H1 (cell line): ENCODE results near the gene TEX2. TPM values are rescaled to one million over a fixed set of nuclear protein-coding genes. Genes with fewer than 3 reads are reported as not detected.

ENCODE experiments used
- CTCF ChIA-PET: fragments of 300-600 bp; sonication (Branson Sonifier 250); formaldehyde crosslinking; loops from one replicate; lab custom pipeline; 2021; ENCODE audit not compliant: partially characterized antibody; lab: Charles Lee
- POLR2A ChIA-PET: fragments of 300-600 bp; sonication (Branson Sonifier 250); formaldehyde crosslinking; loops from one replicate; lab custom pipeline; 2021; ENCODE audit warnings: inconsistent platforms; ENCODE audit not compliant: partially characterized antibody; lab: Charles Lee
- DNase-seq, 2 experiments: peaks; one replicate each; pipeline versions ENCODE4 v3.0.0 to v3.0.0-alpha.2; 2010 to 2022; ENCODE audit warnings: low spot score in 2 of 2, low read depth in 1 of 2, mixed read lengths in 1 of 2
- FAIRE-seq: peaks from 2 replicates; lab custom pipeline; 2011; peaks lifted over from hg19 to GRCh38; lab: Jason Lieb, UNC
- H2AFZ ChIP-seq: 2 replicates; pipeline ENCODE4 v1.8.1; 2012; ENCODE audit warnings: low read length, inconsistent platforms
- H2AK5ac ChIP-seq: 2 replicates; pipeline ENCODE4 v1.6.1; 2013; ENCODE audit warnings: low read depth, low read length
- H2BK120ac ChIP-seq: replicated peaks from 2 replicates; pipeline ENCODE3; 2013; ENCODE audit warnings: low read depth, low read length, inconsistent platforms
- H2BK12ac ChIP-seq: 2 replicates; pipeline ENCODE4 v1.6.1; 2013; ENCODE audit warnings: low read depth, low read length
- H2BK15ac ChIP-seq: 2 replicates; pipeline ENCODE4 v1.6.1; 2013; ENCODE audit warnings: low read length
- H2BK20ac ChIP-seq: 2 replicates; pipeline ENCODE4 v1.6.1; 2013; ENCODE audit warnings: low read length
- H2BK5ac ChIP-seq: 2 replicates; pipeline ENCODE4 v1.6.1; 2013; ENCODE audit warnings: low read depth, low read length
- H3K14ac ChIP-seq: 2 replicates; pipeline ENCODE4 v1.6.1; 2013; ENCODE audit warnings: inconsistent platforms; ENCODE audit not compliant: insufficient read length
- H3K18ac ChIP-seq: 2 replicates; pipeline ENCODE4 v1.6.1; 2013; ENCODE audit warnings: low read length; ENCODE audit errors: extremely low read depth
- H3K23ac ChIP-seq: 2 replicates; pipeline ENCODE4 v1.6.1; 2013; ENCODE audit warnings: inconsistent platforms; ENCODE audit not compliant: insufficient read length
- H3K23me2 ChIP-seq: 2 replicates; pipeline ENCODE4 v1.6.1; 2013; ENCODE audit warnings: low read depth, low read length
- H3K27ac ChIP-seq: 2 replicates; pipeline ENCODE4 v1.6.1; 2011; ENCODE audit warnings: low read depth, low read length, inconsistent platforms
- H3K27me3 ChIP-seq, 4 experiments: replicated peaks in 1 of 4; 1 replicate in 1 of 4; 2 replicates in 3 of 4; pipeline versions ENCODE4 v1.6.1 to v1.8.1; 2011 to 2013; ENCODE audit warnings: low read length in 3 of 4, mild to moderate bottlenecking in 3 of 4, inconsistent platforms in 2 of 4, mixed read lengths in 2 of 4, moderate library complexity in 1 of 4; ENCODE audit not compliant: control insufficient read depth in 3 of 4, insufficient read depth in 3 of 4; ENCODE audit errors: extremely low read depth in 1 of 4
- H3K36me3 ChIP-seq, 4 experiments: 2 replicates each; pipeline versions ENCODE4 v1.6.1 to v1.8.1; 2011 to 2013; ENCODE audit warnings: mild to moderate bottlenecking in 4 of 4, low read length in 3 of 4, moderate library complexity in 2 of 4, control low read depth in 1 of 4, inconsistent platforms in 1 of 4; ENCODE audit not compliant: insufficient read depth in 4 of 4, control insufficient read depth in 2 of 4
- H3K4ac ChIP-seq: replicated peaks from 2 replicates; pipeline ENCODE3; 2013; ENCODE audit warnings: low read length, low read depth, mixed read lengths, inconsistent platforms; ENCODE audit not compliant: insufficient read length
- H3K4me1 ChIP-seq, 4 experiments: replicated peaks in 1 of 4; 1 replicate in 1 of 4; 2 replicates in 3 of 4; pipeline versions ENCODE4 v1.6.1 to v1.8.1; 2011 to 2013; ENCODE audit warnings: low read length in 3 of 4, inconsistent platforms in 2 of 4, mixed read lengths in 1 of 4; ENCODE audit not compliant: insufficient read depth in 4 of 4, control insufficient read depth in 3 of 4
- H3K4me2 ChIP-seq, 2 experiments: 2 replicates each; pipeline versions ENCODE4 v1.6.1 to v1.8.1; 2011 to 2013; ENCODE audit warnings: low read depth in 2 of 2, low read length in 2 of 2, control low read depth in 1 of 2, inconsistent platforms in 1 of 2, mild to moderate bottlenecking in 1 of 2; ENCODE audit not compliant: insufficient read depth in 1 of 2
- H3K4me3 ChIP-seq, 4 experiments: fragments of 200-600, 300-600 bp in 1 of 4; sonication (generic), shearing (Covaris generic), sonication (Bioruptor Twin) in 1 of 4; 2 replicates each; pipeline versions ENCODE4 v1.5.1 to v1.8.1; 2011 to 2016; ENCODE audit warnings: low read length in 4 of 4, low read depth in 3 of 4, control low read depth in 2 of 4, inconsistent platforms in 2 of 4, mild to moderate bottlenecking in 2 of 4, mixed read lengths in 1 of 4, moderate library complexity in 1 of 4; ENCODE audit not compliant: insufficient read depth in 2 of 4; ENCODE audit errors: extremely low read depth in 1 of 4
- H3K56ac ChIP-seq: replicated peaks from 2 replicates; pipeline ENCODE3; 2013; ENCODE audit warnings: low read depth, mild to moderate bottlenecking, mixed read lengths, low read length, inconsistent platforms; ENCODE audit not compliant: insufficient read length
- H3K79me1 ChIP-seq: 2 replicates; pipeline ENCODE4 v1.6.1; 2013; ENCODE audit warnings: low read depth, low read length, control low read depth
- H3K79me2 ChIP-seq, 2 experiments: 2 replicates each; pipeline versions ENCODE4 v1.6.1 to v1.8.1; 2012 to 2013; ENCODE audit warnings: low read length in 2 of 2, mild to moderate bottlenecking in 2 of 2, inconsistent platforms in 1 of 2; ENCODE audit not compliant: insufficient read depth in 2 of 2, control insufficient read depth in 1 of 2
- H3K9ac ChIP-seq, 4 experiments: replicated peaks in 1 of 4; 1 replicate in 1 of 4; 2 replicates in 3 of 4; pipeline versions ENCODE4 v1.6.1 to v1.8.1; 2011 to 2013; ENCODE audit warnings: low read depth in 3 of 4, low read length in 3 of 4, control low read depth in 2 of 4, mild to moderate bottlenecking in 2 of 4, moderate library complexity in 2 of 4, inconsistent platforms in 1 of 4; ENCODE audit errors: extremely low read depth in 1 of 4
- H3K9me3 ChIP-seq, 2 experiments: 2 replicates each; pipeline versions ENCODE4 v1.6.1 to v1.8.1; 2012 to 2013; ENCODE audit warnings: mild to moderate bottlenecking in 2 of 2, moderate library complexity in 2 of 2, control low read depth in 1 of 2, inconsistent platforms in 1 of 2, low read depth in 1 of 2, low read length in 1 of 2, mixed read lengths in 1 of 2; ENCODE audit not compliant: insufficient read depth in 2 of 2
- H4K20me1 ChIP-seq, 2 experiments: replicated peaks in 1 of 2; 2 replicates each; pipeline versions ENCODE3 to v1.8.1; 2011 to 2013; ENCODE audit warnings: inconsistent platforms in 2 of 2, low read length in 2 of 2, mild to moderate bottlenecking in 1 of 2; ENCODE audit not compliant: insufficient read depth in 2 of 2, control insufficient read depth in 1 of 2
- H4K5ac ChIP-seq: 2 replicates; pipeline ENCODE4 v1.6.1; 2013; ENCODE audit warnings: low read length, low read depth, mixed read lengths, inconsistent platforms; ENCODE audit not compliant: insufficient read length
- H4K8ac ChIP-seq: 2 replicates; pipeline ENCODE4 v1.8.0; 2013; ENCODE audit warnings: mild to moderate bottlenecking, moderate library complexity, low read length, inconsistent platforms; ENCODE audit not compliant: insufficient read depth; ENCODE audit errors: extremely low read depth
- H4K91ac ChIP-seq: replicated peaks from 2 replicates; pipeline ENCODE3; 2013; ENCODE audit warnings: low read length, mixed read lengths, inconsistent platforms; ENCODE audit not compliant: insufficient read length
- ASH2L ChIP-seq: fragments of 200-600, 300-600 bp; sonication (generic); IDR thresholded peaks from one replicate; pipeline ENCODE4 v1.7.1; 2017; ENCODE audit warnings: low read length
- CHD2 ChIP-seq: IDR thresholded peaks from 2 replicates; pipeline ENCODE4 v1.6.1; 2012; ENCODE audit warnings: low read length, improper control_type of control experiment
- E2F6 ChIP-seq: IDR thresholded peaks from 2 replicates; pipeline ENCODE4 v1.6.1; 2012; ENCODE audit warnings: inconsistent platforms
- EGR1 ChIP-seq: IDR thresholded peaks from 2 replicates; pipeline ENCODE4 v1.6.1; 2011; ENCODE audit warnings: low read depth, low read length, borderline replicate concordance
- JUND ChIP-seq: IDR thresholded peaks from 2 replicates; pipeline ENCODE4 v1.6.1; 2011; ENCODE audit warnings: mild to moderate bottlenecking, improper control_type of control experiment, low read length
- MAFK ChIP-seq: IDR thresholded peaks from 2 replicates; pipeline ENCODE4 v1.6.1; 2012; ENCODE audit warnings: low read depth, mild to moderate bottlenecking, improper control_type of control experiment, low read length
- POLR2A ChIP-seq, 2 experiments: IDR thresholded peaks; 1 replicate in 1 of 2; 2 replicates in 1 of 2; pipeline ENCODE4 v1.6.1; 2011; ENCODE audit warnings: low read depth in 2 of 2, low read length in 2 of 2, mild to moderate bottlenecking in 2 of 2; ENCODE audit errors: control extremely low read depth in 1 of 2
- SP1 ChIP-seq: IDR thresholded peaks from 2 replicates; pipeline ENCODE4 v1.6.1; 2011; ENCODE audit warnings: low read depth, low read length
- TAF1 ChIP-seq: IDR thresholded peaks from 2 replicates; pipeline ENCODE4 v1.6.1; 2011; ENCODE audit warnings: mild to moderate bottlenecking, low read depth, low read length
- TAF7 ChIP-seq: optimal IDR thresholded peaks from 2 replicates; pipeline ENCODE3; 2011; ENCODE audit warnings: low read depth, mild to moderate bottlenecking, inconsistent platforms, low read length, moderate library complexity, borderline replicate concordance
- TEAD4 ChIP-seq: IDR thresholded peaks from 2 replicates; pipeline ENCODE4 v1.6.1; 2012; ENCODE audit warnings: low read depth, low read length, inconsistent platforms, mixed read lengths
- ZNF274 ChIP-seq: IDR thresholded peaks from 2 replicates; pipeline ENCODE4 v1.7.0; 2012; ENCODE audit warnings: low read length, borderline replicate concordance; ENCODE audit errors: extremely low read depth
- WGBS, 2 experiments: shearing (Covaris generic) in 1 of 2; methylation state at CpG; one replicate each; pipeline versions ENCODE4 v1.1.6 to v1.1.7; 2013 to 2015; ENCODE audit warnings: low lambda C conversion rate in 2 of 2, mixed read lengths in 2 of 2, inconsistent platforms in 1 of 2, low coverage in 1 of 2, missing lambda C conversion rate in 1 of 2; ENCODE audit not compliant: insufficient replicate concordance in 2 of 2, insufficient coverage in 1 of 2, insufficient read length in 1 of 2; ENCODE audit errors: extremely low coverage in 1 of 2, missing lambda C conversion rate in 1 of 2; 5-methylcytosine and 5-hydroxymethylcytosine counted together
- polyA plus RNA-seq, 7 experiments: library from polyadenylated mRNA; depleted of rRNA in 3 of 7; stranded (reverse) in 5 of 7; unstranded in 2 of 7; fragments of >200 nt in 5 of 7; fragments of 200-250 nt in 2 of 7; gene quantifications; 1 replicate in 5 of 7; 2 replicates in 1 of 7; 4 replicates in 1 of 7; pipeline versions ENCODE4 v1.2.1 to v1.2.3, GENCODE V29; 2011 to 2013; ENCODE audit warnings: missing spikeins in 2 of 7, mixed read lengths in 2 of 7
- total RNA-seq: library from RNA; stranded (reverse); fragmentation: NEBNext Ultra II Directional; extraction: Animal tissue kit (Norgen Biotek cat#: 25700); gene quantifications from 2 replicates; pipeline ENCODE4 v1.2.1, GENCODE V29; 2021
- TF ChIP-seq, protein P1 (sequence below): IDR thresholded peaks from 2 replicates; pipeline ENCODE4 v1.6.1; 2011; ENCODE audit warnings: low read length, improper control_type of control experiment

Gene TEX2
- total and polyA plus RNA-seq, 2 of the 8 experiments (the other 6 are each of a cell fraction or from before 2014, with no cell fraction given): 6.1 to 15.6 TPM

- Histone ChIP-seq H4K91ac (no peak overlapping the region), H2BK15ac (no peak overlapping the region), H4K5ac (no peak overlapping the region), H2BK20ac (no peak overlapping the region), H3K27me3 (no peaks in the 10 kb centered on the region), H3K9me3 (no peaks in the 10 kb centered on the region), H3K36me3 (no peaks in the 10 kb centered on the region; a peak in 1 of 8 replicates), H3K4ac (no peak overlapping the region), H4K20me1 (peaks cover 0 to 1% of the 10 kb centered on the region in 2 experiments), H4K8ac (no peak overlapping the region), H2BK5ac (no peak overlapping the region), H3K4me2 (no peak overlapping the region), H3K56ac (no peak overlapping the region), H3K14ac (no peak overlapping the region), H3K4me1 (peaks cover 0 to 6% (median 1%) of the 10 kb centered on the region in 4 experiments; a peak in 3 of 7 replicates), H2BK12ac (no peak overlapping the region), H3K23me2 (no peaks in the 10 kb centered on the region), H2BK120ac (no peak overlapping the region), H2AFZ (no peak overlapping the region), H3K18ac (no peak overlapping the region), H3K79me1 (no peaks in the 10 kb centered on the region; the same call in 1 of the 2 replicates), H3K9ac (no peak overlapping the region), H3K23ac (no peak overlapping the region), H3K4me3 (no peak overlapping the region), H3K79me2 (0 out of 4 replicates have a peak, but pooled peaks cover 0 to 4% of the 10 kb centered on the region in 2 experiments), H2AK5ac (no peak overlapping the region), H3K27ac (no peak overlapping the region)
- no peak for DNase-seq
- FAIRE-seq: no peak
- CTCF ChIA-PET: interaction anchor here (0.6 to 1.5 kb wide), 5 partner anchors 9 to 287 kb away, joined by 3 to 5 read pairs (median 3); no protein-coding TSS in a partner anchor
- no peak for TF ChIP-seq SP1
- TF ChIP-seq EGR1: no peak
- TF ChIP-seq POLR2A (IDR thresholded peaks at IDR 0.05; ENCODE audit: control extremely low read depth in 1 of 2, low read depth in 2 of 2, low read length in 2 of 2): no peak
- TF ChIP-seq, protein P1, sequence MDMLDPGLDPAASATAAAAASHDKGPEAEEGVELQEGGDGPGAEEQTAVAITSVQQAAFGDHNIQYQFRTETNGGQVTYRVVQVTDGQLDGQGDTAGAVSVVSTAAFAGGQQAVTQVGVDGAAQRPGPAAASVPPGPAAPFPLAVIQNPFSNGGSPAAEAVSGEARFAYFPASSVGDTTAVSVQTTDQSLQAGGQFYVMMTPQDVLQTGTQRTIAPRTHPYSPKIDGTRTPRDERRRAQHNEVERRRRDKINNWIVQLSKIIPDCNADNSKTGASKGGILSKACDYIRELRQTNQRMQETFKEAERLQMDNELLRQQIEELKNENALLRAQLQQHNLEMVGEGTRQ: no peak
- TF ChIP-seq TEAD4: no peak
- TF ChIP-seq TAF7: no peak
- no peak for TF ChIP-seq JUND
- no peak for TF ChIP-seq ASH2L
- no peak for TF ChIP-seq CHD2
- no peak for TF ChIP-seq TAF1
- no peak for TF ChIP-seq E2F6
- no peak for TF ChIP-seq MAFK
- no peak for TF ChIP-seq ZNF274
- POLR2A ChIA-PET: interaction anchor here (1.8 to 2.2 kb wide), 2 partner anchors 31 to 85 kb away, joined by 6 to 11 read pairs; partner anchors contain the start of gene TEX2
- 96% methylated on average over 6 of the region's 6 CpGs; no CpG with 5 or more reads in 1 of the 2 experiments for whole genome bisulfite sequencing, 2 experiments
Observed at GRCh38 chr17:64231567-64232141, 31.4 kb downstream of the TEX2 start.
